H1 (cell line): Measurements from ENCODE around the gene TM4SF1. TPM values are rescaled to one million over a fixed set of nuclear protein-coding genes. Genes with fewer than 3 reads are reported as not detected.

Source experiments
- EZH2 ChIP-seq: fragments of 200-600 bp; sonication (generic); IDR thresholded peaks from 2 replicates; pipeline ENCODE4 v1.7.1; 2012; ENCODE audit warnings: low read depth, mild to moderate bottlenecking, moderate library complexity, low read length, inconsistent platforms; ENCODE audit not compliant: severe bottlenecking
- HDAC6 ChIP-seq: IDR thresholded peaks from one replicate; pipeline ENCODE4 v1.7.1; 2012; ENCODE audit warnings: low read depth, mild to moderate bottlenecking, inconsistent platforms, low read length, moderate library complexity
- NANOG ChIP-seq: IDR thresholded peaks from 2 replicates; pipeline ENCODE4 v1.6.1; 2011; ENCODE audit warnings: low read length, low read depth, mild to moderate bottlenecking, inconsistent platforms; ENCODE audit not compliant: insufficient read depth, poor library complexity, severe bottlenecking
- SIN3A ChIP-seq, 2 experiments: IDR thresholded peaks in 1 of 2; conservative IDR thresholded peaks in 1 of 2; 2 replicates each; pipeline ENCODE4 v1.6.1; 2011 to 2012; ENCODE audit warnings: low read length in 2 of 2, improper control_type of control experiment in 1 of 2, low read depth in 1 of 2, mild to moderate bottlenecking in 1 of 2
- SIX5 ChIP-seq: IDR thresholded peaks from 2 replicates; pipeline ENCODE4 v1.6.1; 2011; ENCODE audit warnings: mild to moderate bottlenecking, low read depth, low read length
- TCF12 ChIP-seq: IDR thresholded peaks from 2 replicates; pipeline ENCODE4 v1.6.1; 2011; ENCODE audit warnings: low read depth, mild to moderate bottlenecking, low read length
- YY1 ChIP-seq: IDR thresholded peaks from 2 replicates; pipeline ENCODE4 v1.6.1; 2011; ENCODE audit warnings: low read depth, mild to moderate bottlenecking, low read length
- polyA plus RNA-seq, 7 experiments: library from polyadenylated mRNA; depleted of rRNA in 3 of 7; stranded (reverse) in 5 of 7; unstranded in 2 of 7; fragments of >200 nt in 5 of 7; fragments of 200-250 nt in 2 of 7; gene quantifications; 1 replicate in 5 of 7; 2 replicates in 1 of 7; 4 replicates in 1 of 7; pipeline versions ENCODE4 v1.2.1 to v1.2.3, GENCODE V29; 2011 to 2013; ENCODE audit warnings: missing spikeins in 2 of 7, mixed read lengths in 2 of 7
- total RNA-seq: library from RNA; stranded (reverse); fragmentation: NEBNext Ultra II Directional; extraction: Animal tissue kit (Norgen Biotek cat#: 25700); gene quantifications from 2 replicates; pipeline ENCODE4 v1.2.1, GENCODE V29; 2021
- TF ChIP-seq, protein P1 (sequence below): fragments of 300-600 bp; sonication (generic); IDR thresholded peaks from 2 replicates; pipeline ENCODE4 v1.7.1; 2012; ENCODE audit warnings: low read length, moderate library complexity, mild to moderate bottlenecking, inconsistent platforms; ENCODE audit not compliant: insufficient replicate concordance

TM4SF1 gene
- total and polyA plus RNA-seq, 2 of the 8 experiments (the other 6 are each of a cell fraction or from before 2014, with no cell fraction given) = 0.26 to 1.3 TPM

DNA sequence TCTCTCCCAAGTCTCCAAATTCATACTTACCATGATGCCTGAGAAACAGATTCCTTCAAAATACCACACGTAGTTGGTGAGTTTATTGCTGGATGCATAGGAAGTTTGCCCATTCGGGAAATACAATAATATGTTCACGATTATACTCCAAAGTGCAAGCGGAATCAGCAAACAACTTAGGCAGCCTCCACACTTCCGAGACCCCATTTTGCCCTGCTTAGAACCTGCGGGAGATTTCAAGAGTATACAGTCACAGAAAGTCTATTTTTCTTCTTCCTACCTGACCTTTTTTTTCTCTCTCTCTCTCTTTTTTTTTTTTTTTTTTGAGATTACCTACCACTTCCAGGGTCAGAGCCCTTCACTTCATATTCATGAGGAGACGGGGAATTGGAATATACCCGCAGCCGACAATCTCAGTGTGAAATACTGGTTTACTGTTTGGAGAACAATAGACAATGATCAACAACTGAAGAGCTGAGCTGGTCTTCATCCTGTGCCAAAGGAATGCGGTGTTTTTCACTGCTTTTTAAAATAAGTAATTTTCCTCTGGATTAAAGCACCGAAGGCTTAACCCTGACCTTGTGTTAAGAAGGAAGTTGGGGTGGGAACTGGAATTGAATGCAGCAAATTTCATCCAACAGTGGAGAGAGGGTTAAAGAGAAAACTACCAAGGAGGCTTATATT lies 44.1 kb downstream of the TM4SF1 start, which contains the start of gene TM4SF18 (continued):
- TF ChIP-seq, protein P1, sequence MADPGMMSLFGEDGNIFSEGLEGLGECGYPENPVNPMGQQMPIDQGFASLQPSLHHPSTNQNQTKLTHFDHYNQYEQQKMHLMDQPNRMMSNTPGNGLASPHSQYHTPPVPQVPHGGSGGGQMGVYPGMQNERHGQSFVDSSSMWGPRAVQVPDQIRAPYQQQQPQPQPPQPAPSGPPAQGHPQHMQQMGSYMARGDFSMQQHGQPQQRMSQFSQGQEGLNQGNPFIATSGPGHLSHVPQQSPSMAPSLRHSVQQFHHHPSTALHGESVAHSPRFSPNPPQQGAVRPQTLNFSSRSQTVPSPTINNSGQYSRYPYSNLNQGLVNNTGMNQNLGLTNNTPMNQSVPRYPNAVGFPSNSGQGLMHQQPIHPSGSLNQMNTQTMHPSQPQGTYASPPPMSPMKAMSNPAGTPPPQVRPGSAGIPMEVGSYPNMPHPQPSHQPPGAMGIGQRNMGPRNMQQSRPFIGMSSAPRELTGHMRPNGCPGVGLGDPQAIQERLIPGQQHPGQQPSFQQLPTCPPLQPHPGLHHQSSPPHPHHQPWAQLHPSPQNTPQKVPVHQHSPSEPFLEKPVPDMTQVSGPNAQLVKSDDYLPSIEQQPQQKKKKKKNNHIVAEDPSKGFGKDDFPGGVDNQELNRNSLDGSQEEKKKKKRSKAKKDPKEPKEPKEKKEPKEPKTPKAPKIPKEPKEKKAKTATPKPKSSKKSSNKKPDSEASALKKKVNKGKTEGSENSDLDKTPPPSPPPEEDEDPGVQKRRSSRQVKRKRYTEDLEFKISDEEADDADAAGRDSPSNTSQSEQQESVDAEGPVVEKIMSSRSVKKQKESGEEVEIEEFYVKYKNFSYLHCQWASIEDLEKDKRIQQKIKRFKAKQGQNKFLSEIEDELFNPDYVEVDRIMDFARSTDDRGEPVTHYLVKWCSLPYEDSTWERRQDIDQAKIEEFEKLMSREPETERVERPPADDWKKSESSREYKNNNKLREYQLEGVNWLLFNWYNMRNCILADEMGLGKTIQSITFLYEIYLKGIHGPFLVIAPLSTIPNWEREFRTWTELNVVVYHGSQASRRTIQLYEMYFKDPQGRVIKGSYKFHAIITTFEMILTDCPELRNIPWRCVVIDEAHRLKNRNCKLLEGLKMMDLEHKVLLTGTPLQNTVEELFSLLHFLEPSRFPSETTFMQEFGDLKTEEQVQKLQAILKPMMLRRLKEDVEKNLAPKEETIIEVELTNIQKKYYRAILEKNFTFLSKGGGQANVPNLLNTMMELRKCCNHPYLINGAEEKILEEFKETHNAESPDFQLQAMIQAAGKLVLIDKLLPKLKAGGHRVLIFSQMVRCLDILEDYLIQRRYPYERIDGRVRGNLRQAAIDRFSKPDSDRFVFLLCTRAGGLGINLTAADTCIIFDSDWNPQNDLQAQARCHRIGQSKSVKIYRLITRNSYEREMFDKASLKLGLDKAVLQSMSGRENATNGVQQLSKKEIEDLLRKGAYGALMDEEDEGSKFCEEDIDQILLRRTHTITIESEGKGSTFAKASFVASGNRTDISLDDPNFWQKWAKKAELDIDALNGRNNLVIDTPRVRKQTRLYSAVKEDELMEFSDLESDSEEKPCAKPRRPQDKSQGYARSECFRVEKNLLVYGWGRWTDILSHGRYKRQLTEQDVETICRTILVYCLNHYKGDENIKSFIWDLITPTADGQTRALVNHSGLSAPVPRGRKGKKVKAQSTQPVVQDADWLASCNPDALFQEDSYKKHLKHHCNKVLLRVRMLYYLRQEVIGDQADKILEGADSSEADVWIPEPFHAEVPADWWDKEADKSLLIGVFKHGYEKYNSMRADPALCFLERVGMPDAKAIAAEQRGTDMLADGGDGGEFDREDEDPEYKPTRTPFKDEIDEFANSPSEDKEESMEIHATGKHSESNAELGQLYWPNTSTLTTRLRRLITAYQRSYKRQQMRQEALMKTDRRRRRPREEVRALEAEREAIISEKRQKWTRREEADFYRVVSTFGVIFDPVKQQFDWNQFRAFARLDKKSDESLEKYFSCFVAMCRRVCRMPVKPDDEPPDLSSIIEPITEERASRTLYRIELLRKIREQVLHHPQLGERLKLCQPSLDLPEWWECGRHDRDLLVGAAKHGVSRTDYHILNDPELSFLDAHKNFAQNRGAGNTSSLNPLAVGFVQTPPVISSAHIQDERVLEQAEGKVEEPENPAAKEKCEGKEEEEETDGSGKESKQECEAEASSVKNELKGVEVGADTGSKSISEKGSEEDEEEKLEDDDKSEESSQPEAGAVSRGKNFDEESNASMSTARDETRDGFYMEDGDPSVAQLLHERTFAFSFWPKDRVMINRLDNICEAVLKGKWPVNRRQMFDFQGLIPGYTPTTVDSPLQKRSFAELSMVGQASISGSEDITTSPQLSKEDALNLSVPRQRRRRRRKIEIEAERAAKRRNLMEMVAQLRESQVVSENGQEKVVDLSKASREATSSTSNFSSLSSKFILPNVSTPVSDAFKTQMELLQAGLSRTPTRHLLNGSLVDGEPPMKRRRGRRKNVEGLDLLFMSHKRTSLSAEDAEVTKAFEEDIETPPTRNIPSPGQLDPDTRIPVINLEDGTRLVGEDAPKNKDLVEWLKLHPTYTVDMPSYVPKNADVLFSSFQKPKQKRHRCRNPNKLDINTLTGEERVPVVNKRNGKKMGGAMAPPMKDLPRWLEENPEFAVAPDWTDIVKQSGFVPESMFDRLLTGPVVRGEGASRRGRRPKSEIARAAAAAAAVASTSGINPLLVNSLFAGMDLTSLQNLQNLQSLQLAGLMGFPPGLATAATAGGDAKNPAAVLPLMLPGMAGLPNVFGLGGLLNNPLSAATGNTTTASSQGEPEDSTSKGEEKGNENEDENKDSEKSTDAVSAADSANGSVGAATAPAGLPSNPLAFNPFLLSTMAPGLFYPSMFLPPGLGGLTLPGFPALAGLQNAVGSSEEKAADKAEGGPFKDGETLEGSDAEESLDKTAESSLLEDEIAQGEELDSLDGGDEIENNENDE = no peak
- TF ChIP-seq SIN3A (conservative IDR thresholded peaks at IDR 0.05 in 1 of 2, IDR thresholded peaks at IDR 0.05 in 1 of 2; ENCODE audit: low read depth in 1 of 2, low read length in 2 of 2) (no peak), EZH2 (no peak), YY1 (no peak), HDAC6 (no peak), NANOG (no peak), SIX5 (no peak), TCF12 (no peak)
